K562 (cell line): Measurements from ENCODE around the gene RPTOR. TPM values are rescaled to one million over a fixed set of nuclear protein-coding genes. Genes with fewer than 3 reads are reported as not detected.

Experiments used
- ATAC-seq: fragments of 200-7000 bp; cut with Tn5 transposase; 3 replicates; pipeline ENCODE4 v1.9.1; 2020; ENCODE audit warnings: moderate library complexity
- BruUV-seq: library from RNA; stranded (reverse); fragments of 400-500 nt; replicated peaks from 2 replicates; lab custom pipeline; 2021; lab: Mats Ljungman, UMichigan
- CTCF ChIA-PET: fragments of 300-600 bp; formaldehyde crosslinking; extraction: SDS; loops from one replicate; lab custom pipeline; 2021; ENCODE audit warnings: low intra/inter-chr PET ratio; lab: Yijun Ruan, JAX
- POLR2A ChIA-PET: fragments of 300-600, 350-650 bp; sonication (Branson Sonifier 250); formaldehyde crosslinking; extraction: SDS; loops from one replicate; lab custom pipeline; 2021; ENCODE audit warnings: antibody characterized with exemption, inconsistent platforms; lab: Yijun Ruan, JAX
- DNase-seq, 4 experiments: peaks; one replicate each; pipeline versions ENCODE4 v3.0.0 to v3.0.0-alpha.2; 2011 to 2018; ENCODE audit warnings: low spot score in 3 of 4, mixed read lengths in 3 of 4; ENCODE audit errors: extremely low read depth in 1 of 4
- FAIRE-seq: peaks from 2 replicates; lab custom pipeline; 2011; peaks lifted over from hg19 to GRCh38; lab: Jason Lieb, UNC
- H2AFZ ChIP-seq: 2 replicates; pipeline ENCODE4 v1.6.0; 2011; ENCODE audit warnings: low read depth, low read length, control low read depth, inconsistent platforms
- H3K27ac ChIP-seq: fragments of 200-600 bp; 3 replicates; pipeline ENCODE4 v1.8.0; 2011; ENCODE audit warnings: low read depth, mild to moderate bottlenecking, control low read depth, inconsistent platforms, low read length, moderate library complexity, mixed read lengths; ENCODE audit errors: extremely low read depth
- H3K27me3 ChIP-seq, 2 experiments: fragments of 300-600 bp in 1 of 2; 2 replicates in 1 of 2; 3 replicates in 1 of 2; pipeline versions ENCODE4 v1.6.0 to v1.8.0; 2011; ENCODE audit warnings: inconsistent platforms in 2 of 2, low read length in 2 of 2, mild to moderate bottlenecking in 1 of 2, mixed read lengths in 1 of 2, moderate library complexity in 1 of 2; ENCODE audit not compliant: control insufficient read depth in 2 of 2, insufficient read depth in 2 of 2
- H3K36me3 ChIP-seq: fragments of 300-600 bp; 3 replicates; pipeline ENCODE4 v1.8.0; 2011; ENCODE audit warnings: mild to moderate bottlenecking, low read length, inconsistent platforms; ENCODE audit not compliant: control insufficient read depth, insufficient read depth
- H3K4me1 ChIP-seq, 2 experiments: fragments of 200-600 bp in 1 of 2; replicated peaks in 1 of 2; 2 replicates in 1 of 2; 3 replicates in 1 of 2; pipeline versions ENCODE4 v1.5.1 to v1.8.0; 2011; ENCODE audit warnings: inconsistent platforms in 2 of 2, low read length in 2 of 2, mild to moderate bottlenecking in 1 of 2, mixed read lengths in 1 of 2, moderate library complexity in 1 of 2; ENCODE audit not compliant: control insufficient read depth in 2 of 2, insufficient read depth in 2 of 2
- H3K4me2 ChIP-seq: 2 replicates; pipeline ENCODE4 v1.6.1; 2011; ENCODE audit warnings: low read length, control low read depth, inconsistent platforms, mixed read lengths; ENCODE audit not compliant: insufficient read depth
- H3K4me3 ChIP-seq: fragments of 200-600 bp; sonication (generic), shearing (Covaris generic); 2 replicates; pipeline ENCODE4 v1.5.1; 2016; ENCODE audit warnings: control low read depth, inconsistent platforms
- H3K79me2 ChIP-seq: fragments of 200-600 bp; 3 replicates; pipeline ENCODE4 v1.8.0; 2011; ENCODE audit warnings: low read length, inconsistent platforms; ENCODE audit not compliant: control insufficient read depth, insufficient read depth
- H3K9ac ChIP-seq, 2 experiments: 2 replicates each; pipeline versions ENCODE4 v1.6.0 to v1.6.1; 2011; ENCODE audit warnings: low read depth in 2 of 2, low read length in 2 of 2, control low read depth in 1 of 2, inconsistent platforms in 1 of 2, mild to moderate bottlenecking in 1 of 2, mixed read lengths in 1 of 2; ENCODE audit not compliant: insufficient read depth in 1 of 2
- H3K9me1 ChIP-seq: one replicate; pipeline ENCODE4 v1.6.0; 2011; ENCODE audit warnings: inconsistent platforms, mild to moderate bottlenecking, low read length, moderate library complexity; ENCODE audit not compliant: control insufficient read depth, insufficient read depth
- H3K9me3 ChIP-seq: replicated peaks from 2 replicates; pipeline ENCODE4 v1.5.1; 2011; ENCODE audit warnings: low read depth, low read length, inconsistent platforms; ENCODE audit not compliant: control insufficient read depth, insufficient read depth
- H4K20me1 ChIP-seq: replicated peaks from 2 replicates; pipeline ENCODE4 v1.6.1; 2011; ENCODE audit warnings: low read length, inconsistent platforms, mixed read lengths; ENCODE audit not compliant: control insufficient read depth, insufficient read depth
- CEBPB ChIP-seq: fragments of 450-650 bp; IDR thresholded peaks from 2 replicates; pipeline ENCODE4 v1.6.1; 2016; ENCODE audit warnings: missing genetic modification characterization, missing compliant biosample characterization
- DACH1 ChIP-seq: fragments of 450-650 bp; IDR thresholded peaks from 2 replicates; pipeline ENCODE4 v1.6.1; 2018; ENCODE audit not compliant: partially characterized antibody
- DMBX1 ChIP-seq: fragments of 250-450 bp; sonication (Bioruptor Pico); IDR thresholded peaks from 2 replicates; pipeline ENCODE4 v1.8.0; 2022; ENCODE audit warnings: inconsistent platforms, mild to moderate bottlenecking, moderate library complexity, borderline replicate concordance
- FOXM1 ChIP-seq, 2 experiments: fragments of 450-650 bp in 1 of 2; sonication (generic) in 1 of 2; formaldehyde crosslinking in 1 of 2; IDR thresholded peaks; 2 replicates each; pipeline versions ENCODE4 v1.6.1 to v1.9.0; 2017 to 2022; ENCODE audit warnings: low read depth in 2 of 2, mild to moderate bottlenecking in 2 of 2, missing genetic modification reagents in 1 of 2, moderate library complexity in 1 of 2
- IRF2 ChIP-seq: sonication (generic); formaldehyde crosslinking; IDR thresholded peaks from 2 replicates; pipeline ENCODE4 v1.8.1; 2022; ENCODE audit warnings: mild to moderate bottlenecking, missing genetic modification reagents
- SMARCB1 ChIP-seq: IDR thresholded peaks from 2 replicates; pipeline ENCODE4 v1.6.1; 2011; ENCODE audit warnings: improper control_type of control experiment, low read depth; ENCODE audit not compliant: insufficient read length
- TCFL5 ChIP-seq: fragments of 250-450 bp; sonication (Bioruptor Pico); conservative IDR thresholded peaks from 2 replicates; pipeline ENCODE4 v1.6.1; 2021; ENCODE audit warnings: mild to moderate bottlenecking, moderate library complexity, matching md5 sums
- ZNF24 ChIP-seq: fragments of 450-650 bp; IDR thresholded peaks from 2 replicates; pipeline ENCODE4 v1.6.1; 2016
- ZNF586 ChIP-seq: fragments of 450-650 bp; formaldehyde crosslinking; conservative IDR thresholded peaks from 2 replicates; pipeline ENCODE4 v1.4.0; 2020; ENCODE audit warnings: mild to moderate bottlenecking, moderate library complexity
- ZNF668 ChIP-seq: fragments of 250-450 bp; sonication (Bioruptor Pico); IDR thresholded peaks from 2 replicates; pipeline ENCODE4 v1.8.0; 2022; ENCODE audit warnings: mild to moderate bottlenecking, inconsistent platforms
- WGBS: fragments of 100-300 bp; shearing (Covaris generic); methylation state at CpG from one replicate; pipeline ENCODE4 v1.1.6; 2016; ENCODE audit warnings: low coverage, mixed read lengths; ENCODE audit not compliant: insufficient coverage; ENCODE audit errors: missing lambda C conversion rate; 5-methylcytosine and 5-hydroxymethylcytosine counted together
- in situ Hi-C: fragments of 300-500 bp; cut with MboI; formaldehyde crosslinking; loops from 4 replicates; pipeline ENCODE4 v1.15.0; 2018; ENCODE audit warnings: inconsistent platforms, mixed read lengths
- intact Hi-C: fragments of 100-400 bp; cut with micrococcal nuclease; formaldehyde crosslinking; loops from 2 replicates; pipeline ENCODE4 v1.14.2; 2022
- polyA plus RNA-seq, 8 experiments: library from polyadenylated mRNA; depleted of rRNA in 4 of 8; stranded (reverse) in 5 of 8; unstranded in 3 of 8; fragments of >200 nt; fragmentation: Nextera tagmentation in 2 of 8; fragmentation: Illumina TruSeq in 1 of 8; extraction: Ambion mirVana in 2 of 8; extraction: Trizol in 1 of 8; gene quantifications; 2 replicates each; pipeline versions ENCODE4 v1.2.1 to v1.2.3, GENCODE V29; 2011 to 2014; ENCODE audit warnings: inconsistent platforms in 1 of 8, missing spikeins in 1 of 8
- total RNA-seq, 7 experiments: library from RNA; depleted of rRNA in 6 of 7; stranded (reverse); fragments of >200 nt in 6 of 7; fragmentation: Illumina TruSeq in 2 of 7; extraction: Trizol in 2 of 7; gene quantifications; 2 replicates each; pipeline versions ENCODE4 v1.2.1 to v1.2.3, GENCODE V29; 2011 to 2021; ENCODE audit warnings: low replicate concordance in 1 of 7
- TF ChIP-seq, protein P1 (sequence below): fragments of 250-450 bp; sonication (Bioruptor Pico); IDR thresholded peaks from 2 replicates; pipeline ENCODE4 v1.4.0; 2020
- TF ChIP-seq, protein P2 (sequence below): fragments of 250-450 bp; sonication (Bioruptor Pico); IDR thresholded peaks from 2 replicates; pipeline ENCODE4 v1.8.0; 2022; ENCODE audit warnings: moderate library complexity, mild to moderate bottlenecking, inconsistent platforms

Gene RPTOR
- total and polyA plus RNA-seq, 9 of the 15 experiments (the other 6 are each of a cell fraction or from before 2014, with no cell fraction given): 0.24 to 54.1 (median 10.2) TPM

DNA sequence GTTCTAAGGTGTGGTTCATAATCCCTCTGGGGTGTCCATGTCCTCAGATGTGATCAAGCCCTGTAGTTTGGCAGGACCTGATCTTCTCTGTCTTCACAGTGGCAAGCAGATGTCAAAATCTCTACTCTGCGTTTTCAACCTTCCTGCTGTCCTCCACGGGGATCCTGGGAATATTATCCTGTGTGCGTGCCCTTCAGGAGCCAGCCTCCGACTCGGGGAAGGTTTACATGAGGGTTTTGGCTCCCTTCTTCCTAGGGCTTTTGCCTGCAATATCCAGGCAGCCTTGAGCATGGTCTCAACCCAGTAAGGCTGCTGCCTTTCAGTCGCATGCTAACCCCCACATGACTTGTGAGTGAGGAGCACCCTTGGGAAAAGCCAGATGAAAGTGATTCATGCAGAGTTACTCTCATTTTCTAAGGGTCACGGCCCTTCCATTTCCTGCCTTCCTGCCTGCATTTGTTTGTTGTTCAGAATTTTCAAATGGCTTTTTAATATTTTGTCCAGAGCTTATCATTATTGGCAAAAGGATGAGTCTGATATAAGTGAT lies 244.8 kb downstream of the RPTOR start:
- Histone ChIP-seq H3K9ac (no peak overlapping the region), H4K20me1 (no peaks in the 10 kb centered on the region), H3K79me2 (peaks cover 4% of the 10 kb centered on the region; the same call in 1 of the 3 replicates), H3K9me1 (peaks cover 6% of the 10 kb centered on the region), H3K4me3 (no peak overlapping the region), H3K27ac (no peak overlapping the region), H3K36me3 (peaks cover 14% of the 10 kb centered on the region; the same call in 2 of the 3 replicates), H2AFZ (no peak overlapping the region)
- intact Hi-C loops: no loop called here
- no peak for DNase-seq
- 75% methylated on average over 7 of the region's 7 CpGs for WGBS
- TF ChIP-seq TCFL5 (CRISPR knock-in tag) (no peak), IRF2 (CRISPR knock-in tag) (no peak), DACH1 (no peak), ZNF586 (no peak), SMARCB1 (no peak), CEBPB (no peak), FOXM1 (IDR thresholded peaks at IDR 0.05; ENCODE audit: low read depth) (no peak), FOXM1 (CRISPR knock-in tag; IDR thresholded peaks at IDR 0.05; ENCODE audit: low read depth) (no peak), DMBX1 (CRISPR knock-in tag) (no peak), ZNF668 (CRISPR knock-in tag) (no peak), ZNF24 (no peak)
- TF ChIP-seq, protein P1, sequence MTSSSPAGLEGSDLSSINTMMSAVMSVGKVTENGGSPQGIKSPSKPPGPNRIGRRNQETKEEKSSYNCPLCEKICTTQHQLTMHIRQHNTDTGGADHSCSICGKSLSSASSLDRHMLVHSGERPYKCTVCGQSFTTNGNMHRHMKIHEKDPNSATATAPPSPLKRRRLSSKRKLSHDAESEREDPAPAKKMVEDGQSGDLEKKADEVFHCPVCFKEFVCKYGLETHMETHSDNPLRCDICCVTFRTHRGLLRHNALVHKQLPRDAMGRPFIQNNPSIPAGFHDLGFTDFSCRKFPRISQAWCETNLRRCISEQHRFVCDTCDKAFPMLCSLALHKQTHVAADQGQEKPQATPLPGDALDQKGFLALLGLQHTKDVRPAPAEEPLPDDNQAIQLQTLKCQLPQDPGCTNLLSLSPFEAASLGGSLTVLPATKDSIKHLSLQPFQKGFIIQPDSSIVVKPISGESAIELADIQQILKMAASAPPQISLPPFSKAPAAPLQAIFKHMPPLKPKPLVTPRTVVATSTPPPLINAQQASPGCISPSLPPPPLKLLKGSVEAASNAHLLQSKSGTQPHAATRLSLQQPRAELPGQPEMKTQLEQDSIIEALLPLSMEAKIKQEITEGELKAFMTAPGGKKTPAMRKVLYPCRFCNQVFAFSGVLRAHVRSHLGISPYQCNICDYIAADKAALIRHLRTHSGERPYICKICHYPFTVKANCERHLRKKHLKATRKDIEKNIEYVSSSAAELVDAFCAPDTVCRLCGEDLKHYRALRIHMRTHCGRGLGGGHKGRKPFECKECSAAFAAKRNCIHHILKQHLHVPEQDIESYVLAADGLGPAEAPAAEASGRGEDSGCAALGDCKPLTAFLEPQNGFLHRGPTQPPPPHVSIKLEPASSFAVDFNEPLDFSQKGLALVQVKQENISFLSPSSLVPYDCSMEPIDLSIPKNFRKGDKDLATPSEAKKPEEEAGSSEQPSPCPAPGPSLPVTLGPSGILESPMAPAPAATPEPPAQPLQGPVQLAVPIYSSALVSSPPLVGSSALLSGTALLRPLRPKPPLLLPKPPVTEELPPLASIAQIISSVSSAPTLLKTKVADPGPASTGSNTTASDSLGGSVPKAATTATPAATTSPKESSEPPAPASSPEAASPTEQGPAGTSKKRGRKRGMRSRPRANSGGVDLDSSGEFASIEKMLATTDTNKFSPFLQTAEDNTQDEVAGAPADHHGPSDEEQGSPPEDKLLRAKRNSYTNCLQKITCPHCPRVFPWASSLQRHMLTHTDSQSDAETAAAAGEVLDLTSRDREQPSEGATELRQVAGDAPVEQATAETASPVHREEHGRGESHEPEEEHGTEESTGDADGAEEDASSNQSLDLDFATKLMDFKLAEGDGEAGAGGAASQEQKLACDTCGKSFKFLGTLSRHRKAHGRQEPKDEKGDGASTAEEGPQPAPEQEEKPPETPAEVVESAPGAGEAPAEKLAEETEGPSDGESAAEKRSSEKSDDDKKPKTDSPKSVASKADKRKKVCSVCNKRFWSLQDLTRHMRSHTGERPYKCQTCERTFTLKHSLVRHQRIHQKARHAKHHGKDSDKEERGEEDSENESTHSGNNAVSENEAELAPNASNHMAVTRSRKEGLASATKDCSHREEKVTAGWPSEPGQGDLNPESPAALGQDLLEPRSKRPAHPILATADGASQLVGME: no peak
- TF ChIP-seq, protein P2, sequence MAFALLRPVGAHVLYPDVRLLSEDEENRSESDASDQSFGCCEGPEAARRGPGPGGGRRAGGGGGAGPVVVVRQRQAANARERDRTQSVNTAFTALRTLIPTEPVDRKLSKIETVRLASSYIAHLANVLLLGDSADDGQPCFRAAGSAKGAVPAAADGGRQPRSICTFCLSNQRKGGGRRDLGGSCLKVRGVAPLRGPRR (CRISPR knock-in tag): no peak
- TF ChIP-seq, all 486 proteins: peak for 0
- H3K27me3 ChIP-seq: no peaks in the 10 kb centered on the region
- H3K9me3 ChIP-seq: no peaks in the 10 kb centered on the region
- POLR2A ChIA-PET: interaction anchor here (0.6 kb wide), 3 partner anchors 44 to 1192 kb away, joined by 3 to 4 read pairs (median 3); no protein-coding TSS in a partner anchor
- ATAC-seq: no peak
- in situ Hi-C loops: no loop called here
- no TSS peak for BruUV-seq
- no peak overlapping the region for H3K4me2 ChIP-seq
- H3K4me1 ChIP-seq: peaks cover 11 to 24% of the 10 kb centered on the region in 2 experiments
- no peak for FAIRE-seq
- CTCF ChIA-PET: no interaction called here
